NCI-H1694 treated with DMSO at 0.1 percent for 48 hours (cell line): Measurements from ENCODE around the gene IFT43.
A peak's percentile ranks its signal among the peaks of the same experiment; 100 is the strongest.

Experiments used
- DNase-seq: peaks from one replicate; lab custom pipeline; 2025; lab: John Stamatoyannopoulos, UW

IFT43 gene

GRCh38 chr14:76080471-76080870 is 94.9 kb downstream of the IFT43 start:
- no peak for DNase-seq

- no peak for DNase-seq
Observed at GRCh38 chr14:76081642-76082041, 96.1 kb downstream of the IFT43 start.

GRCh38 chr14:76083796-76084765 is 98.5 kb downstream of the IFT43 start:
- DNase-seq = no peak

GRCh38 chr14:76085358-76085757 is 99.8 kb downstream of the IFT43 start:
- DNase-seq = no peak

- peak; percentile 99 for DNase-seq
Observed at GRCh38 chr14:76086636-76087035, 101.1 kb downstream of the IFT43 start.

- DNase-seq = no peak
Observed at GRCh38 chr14:76088326-76088725, 102.8 kb downstream of the IFT43 start.

- DNase-seq = no peak
Observed at GRCh38 chr14:76088771-76089571, 103.4 kb downstream of the IFT43 start.

- no peak for DNase-seq
Observed at GRCh38 chr14:76089575-76089974, 104.0 kb downstream of the IFT43 start.

- no peak for DNase-seq
Observed at GRCh38 chr14:76090616-76091391, 105.2 kb downstream of the IFT43 start.

GRCh38 chr14:76093077-76093476 is 107.5 kb downstream of the IFT43 start:
- peak; percentile 86 for DNase-seq

GRCh38 chr14:76096257-76096656 is 110.7 kb downstream of the IFT43 start:
- DNase-seq = no peak

- DNase-seq = no peak
Observed at GRCh38 chr14:76097547-76097946, 112.0 kb downstream of the IFT43 start.

GRCh38 chr14:76098047-76098446 is 112.5 kb downstream of the IFT43 start:
- DNase-seq = peak; percentile 31

- DNase-seq = no peak
Observed at GRCh38 chr14:76098916-76099675, 113.5 kb downstream of the IFT43 start.

- DNase-seq = no peak
Observed at GRCh38 chr14:76100236-76100635, 114.7 kb downstream of the IFT43 start.

- DNase-seq = no peak
Observed at GRCh38 chr14:76101391-76102379, 116.1 kb downstream of the IFT43 start.

- peak; percentile 30 for DNase-seq
Observed at GRCh38 chr14:76104802-76105355, 119.3 kb downstream of the IFT43 start.

GRCh38 chr14:76106188-76106587 is 120.6 kb downstream of the IFT43 start:
- DNase-seq = no peak

GRCh38 chr14:76109087-76109880 is 123.7 kb downstream of the IFT43 start:
- DNase-seq = no peak
